ENCODE measurements around the gene NLGN1. TPM values are rescaled to one million over a fixed set of nuclear protein-coding genes. Genes with fewer than 3 reads are reported as not detected.

Gene NLGN1
- total and polyA plus RNA-seq, 2 of the 8 experiments (the other 6 are each of a cell fraction or from before 2014, with no cell fraction given), result 7.8 to 14.8 TPM

DNA sequence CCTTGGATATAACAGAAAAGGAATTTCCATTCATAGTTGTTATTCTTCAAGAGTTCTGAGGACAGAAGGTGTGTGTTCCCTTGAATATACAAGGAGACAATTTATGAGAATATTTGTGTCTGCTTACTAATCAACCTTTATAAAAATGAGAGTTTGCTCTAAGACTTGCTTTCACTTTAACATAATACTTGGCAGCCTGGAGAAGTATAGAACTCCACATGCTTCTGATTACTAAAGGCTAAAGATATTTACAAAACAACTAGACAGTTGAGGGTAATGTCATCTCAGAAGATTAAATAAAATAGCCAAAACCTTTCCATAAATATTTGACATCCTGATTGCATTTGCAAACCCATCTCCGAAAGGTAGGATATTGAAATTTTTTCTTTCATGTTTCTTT lies 734.5 kb downstream of the NLGN1 start:
- Histone ChIP-seq H3K4ac (replicated peaks; ENCODE audit: insufficient read length, low read depth, low read length) (no peak overlapping the region), H3K14ac (ENCODE audit: insufficient read length) (no peak overlapping the region), H3K23me2 (ENCODE audit: low read depth, low read length) (no peaks in the 10 kb centered on the region; the same call in 1 of the 2 replicates), H3K79me2 (ENCODE audit: control insufficient read depth in 1 of 2, insufficient read depth in 2 of 2, low read length in 2 of 2) (no peaks in the 10 kb centered on the region), H2BK5ac (ENCODE audit: low read depth, low read length) (no peak overlapping the region), H2BK15ac (ENCODE audit: low read length) (no peak overlapping the region), H4K5ac (ENCODE audit: insufficient read length, low read depth, low read length) (no peak overlapping the region), H2AFZ (ENCODE audit: low read length) (no peak overlapping the region), H3K4me3 (ENCODE audit: extremely low read depth in 1 of 4, insufficient read depth in 2 of 4, low read depth in 3 of 4, low read length in 4 of 4) (no peak overlapping the region), H3K4me1 (replicated peaks in 1 of 4; ENCODE audit: control insufficient read depth in 3 of 4, insufficient read depth in 4 of 4, low read length in 3 of 4) (no peaks in the 10 kb centered on the region), H3K4me2 (ENCODE audit: insufficient read depth in 1 of 2, low read depth in 2 of 2, low read length in 2 of 2) (no peak overlapping the region), H3K56ac (replicated peaks; ENCODE audit: insufficient read length, low read depth, low read length) (no peak overlapping the region), H4K20me1 (replicated peaks in 1 of 2; ENCODE audit: control insufficient read depth in 1 of 2, insufficient read depth in 2 of 2, low read length in 2 of 2) (no peaks in the 10 kb centered on the region), H3K27me3 (replicated peaks in 1 of 4; ENCODE audit: control insufficient read depth in 3 of 4, extremely low read depth in 1 of 4, insufficient read depth in 3 of 4, low read length in 3 of 4) (no peaks in the 10 kb centered on the region), H2BK12ac (ENCODE audit: low read depth, low read length) (no peak overlapping the region), H3K23ac (ENCODE audit: insufficient read length) (no peak overlapping the region), H2BK20ac (ENCODE audit: low read length) (no peak overlapping the region), H2BK120ac (replicated peaks; ENCODE audit: low read depth, low read length) (no peak overlapping the region), H3K9ac (replicated peaks in 1 of 4; ENCODE audit: extremely low read depth in 1 of 4, low read depth in 3 of 4, low read length in 3 of 4) (no peak overlapping the region), H3K79me1 (ENCODE audit: low read depth, low read length) (no peaks in the 10 kb centered on the region), H3K27ac (ENCODE audit: low read depth, low read length) (no peak overlapping the region), H2AK5ac (ENCODE audit: low read depth, low read length) (no peak overlapping the region), H3K9me3 (ENCODE audit: insufficient read depth in 2 of 2, low read depth in 1 of 2, low read length in 1 of 2) (no peaks in the 10 kb centered on the region), H3K36me3 (ENCODE audit: control insufficient read depth in 2 of 4, insufficient read depth in 4 of 4, low read length in 3 of 4) (no peaks in the 10 kb centered on the region), H4K91ac (replicated peaks; ENCODE audit: insufficient read length, low read length) (no peak overlapping the region), H4K8ac (ENCODE audit: extremely low read depth, insufficient read depth, low read length) (no peak overlapping the region), H3K18ac (ENCODE audit: extremely low read depth, low read length) (no peak overlapping the region)
- ChIA-PET CTCF (ENCODE audit: partially characterized antibody) (interaction anchor here (0.5 to 0.7 kb wide), 2 partner anchors 124 to 1217 kb away, joined by 3 to 4 read pairs; no protein-coding TSS in a partner anchor), POLR2A (ENCODE audit: partially characterized antibody) (interaction anchor here (0.6 kb wide), 1 partner anchor 309 kb away, joined by 3 read pairs; no protein-coding TSS in a partner anchor)
- DNase-seq (ENCODE audit: low read depth in 1 of 2, low spot score in 2 of 2) (no peak), FAIRE-seq (no peak)
- 82% methylated on average over 1 of the region's 1 CpG; no CpG with 5 or more reads in 1 of the 2 experiments for WGBS, 2 experiments (ENCODE audit: extremely low coverage in 1 of 2, insufficient coverage in 1 of 2, insufficient read length in 1 of 2, insufficient replicate concordance in 2 of 2, low coverage in 1 of 2, low lambda C conversion rate in 2 of 2, missing lambda C conversion rate in 1 of 2)
- TF ChIP-seq TCF12 (IDR thresholded peaks at IDR 0.05; ENCODE audit: low read depth, low read length), result no peak
- TF ChIP-seq CEBPB (IDR thresholded peaks at IDR 0.05; ENCODE audit: low read depth, low read length), result no peak
- no peak for TF ChIP-seq RXRA (IDR thresholded peaks at IDR 0.05; ENCODE audit: insufficient read depth, low read depth, low read length)
- no peak for TF ChIP-seq CHD2 (IDR thresholded peaks at IDR 0.05; ENCODE audit: low read length)
- no peak for TF ChIP-seq HDAC2 (IDR thresholded peaks at IDR 0.05; ENCODE audit: borderline replicate concordance in 1 of 2, low read depth in 2 of 2, low read length in 2 of 2)
- no peak for TF ChIP-seq KDM5A (IDR thresholded peaks at IDR 0.05; ENCODE audit: low read length)
- no peak for TF ChIP-seq TBP (IDR thresholded peaks at IDR 0.05; ENCODE audit: low read depth, low read length)
- no peak for TF ChIP-seq HDAC6 (IDR thresholded peaks at IDR 0.05; ENCODE audit: low read depth, low read length)
- TF ChIP-seq, protein P1, sequence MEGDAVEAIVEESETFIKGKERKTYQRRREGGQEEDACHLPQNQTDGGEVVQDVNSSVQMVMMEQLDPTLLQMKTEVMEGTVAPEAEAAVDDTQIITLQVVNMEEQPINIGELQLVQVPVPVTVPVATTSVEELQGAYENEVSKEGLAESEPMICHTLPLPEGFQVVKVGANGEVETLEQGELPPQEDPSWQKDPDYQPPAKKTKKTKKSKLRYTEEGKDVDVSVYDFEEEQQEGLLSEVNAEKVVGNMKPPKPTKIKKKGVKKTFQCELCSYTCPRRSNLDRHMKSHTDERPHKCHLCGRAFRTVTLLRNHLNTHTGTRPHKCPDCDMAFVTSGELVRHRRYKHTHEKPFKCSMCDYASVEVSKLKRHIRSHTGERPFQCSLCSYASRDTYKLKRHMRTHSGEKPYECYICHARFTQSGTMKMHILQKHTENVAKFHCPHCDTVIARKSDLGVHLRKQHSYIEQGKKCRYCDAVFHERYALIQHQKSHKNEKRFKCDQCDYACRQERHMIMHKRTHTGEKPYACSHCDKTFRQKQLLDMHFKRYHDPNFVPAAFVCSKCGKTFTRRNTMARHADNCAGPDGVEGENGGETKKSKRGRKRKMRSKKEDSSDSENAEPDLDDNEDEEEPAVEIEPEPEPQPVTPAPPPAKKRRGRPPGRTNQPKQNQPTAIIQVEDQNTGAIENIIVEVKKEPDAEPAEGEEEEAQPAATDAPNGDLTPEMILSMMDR (IDR thresholded peaks at IDR 0.05; ENCODE audit: control extremely low read depth in 1 of 3, insufficient read depth in 1 of 3, low read depth in 1 of 3, low read length in 3 of 3), result no peak
- TF ChIP-seq RFX5 (IDR thresholded peaks at IDR 0.05; ENCODE audit: borderline replicate concordance, low read depth, low read length), result no peak
- TF ChIP-seq KDM4A (IDR thresholded peaks at IDR 0.05; ENCODE audit: low read depth, low read length, severe bottlenecking), result no peak
- TF ChIP-seq GTF2F1 (IDR thresholded peaks at IDR 0.05; ENCODE audit: borderline replicate concordance, low read depth, low read length), result no peak
